GM08714 (cell line): ENCODE results near the gene TDRD3.

Experiments used
- H3K4me3 ChIP-seq: fragments of 200-500 bp; sonication (Bioruptor generic); 2 replicates; pipeline ENCODE4 v1.5.1; 2014; ENCODE audit warnings: mild to moderate bottlenecking, low read length, inconsistent platforms
- ZNF274 ChIP-seq: IDR thresholded peaks from 2 replicates; pipeline ENCODE4 v1.6.1; 2012; ENCODE audit warnings: mild to moderate bottlenecking, low read depth, low read length

Gene TDRD3

GRCh38 chr13:60463787-60464186 lies 66.8 kb downstream of the TDRD3 start:
- H3K4me3 ChIP-seq, result no peak overlapping the region
- no peak for TF ChIP-seq ZNF274

- no peak overlapping the region for H3K4me3 ChIP-seq
- TF ChIP-seq ZNF274, result no peak
Observed at GRCh38 chr13:60467098-60467497, 70.1 kb downstream of the TDRD3 start.

- TF ChIP-seq ZNF274, result no peak
Observed at GRCh38 chr13:60479273-60479672, 82.3 kb downstream of the TDRD3 start.

GRCh38 chr13:60482012-60482411 lies 85.0 kb downstream of the TDRD3 start:
- TF ChIP-seq ZNF274, result no peak
- H3K4me3 ChIP-seq, result no peak overlapping the region

More at GRCh38 chr13:60479273-60479672, 82.3 kb downstream of the TDRD3 start:
- no peak overlapping the region for H3K4me3 ChIP-seq

GRCh38 chr13:60484865-60485264 lies 87.8 kb downstream of the TDRD3 start:
- no peak for TF ChIP-seq ZNF274
- H3K4me3 ChIP-seq, result no peak overlapping the region

- TF ChIP-seq ZNF274, result no peak
- no peak overlapping the region for H3K4me3 ChIP-seq
Observed at GRCh38 chr13:60491531-60491930, 94.5 kb downstream of the TDRD3 start.

GRCh38 chr13:60492187-60492586 lies 95.2 kb downstream of the TDRD3 start:
- H3K4me3 ChIP-seq, result no peak overlapping the region
- TF ChIP-seq ZNF274, result no peak

- H3K4me3 ChIP-seq, result no peak overlapping the region
- TF ChIP-seq ZNF274, result no peak
Observed at GRCh38 chr13:60494296-60494695, 97.3 kb downstream of the TDRD3 start.

GRCh38 chr13:60501236-60501635 lies 104.2 kb downstream of the TDRD3 start:
- TF ChIP-seq ZNF274, result no peak

GRCh38 chr13:60509601-60510386 lies 112.8 kb downstream of the TDRD3 start:
- TF ChIP-seq ZNF274, result no peak
- no peak overlapping the region for H3K4me3 ChIP-seq

More at GRCh38 chr13:60501236-60501635, 104.2 kb downstream of the TDRD3 start:
- no peak overlapping the region for H3K4me3 ChIP-seq

- no peak overlapping the region for H3K4me3 ChIP-seq
- TF ChIP-seq ZNF274, result no peak
Observed at GRCh38 chr13:60511637-60512036, 114.6 kb downstream of the TDRD3 start.

GRCh38 chr13:60514891-60515290 lies 117.9 kb downstream of the TDRD3 start:
- no peak overlapping the region for H3K4me3 ChIP-seq

GRCh38 chr13:60519496-60519895 lies 122.5 kb downstream of the TDRD3 start:
- TF ChIP-seq ZNF274, result no peak

More at GRCh38 chr13:60514891-60515290, 117.9 kb downstream of the TDRD3 start:
- TF ChIP-seq ZNF274, result no peak

GRCh38 chr13:60520902-60521569 lies 124.0 kb downstream of the TDRD3 start:
- TF ChIP-seq ZNF274, result no peak
- H3K4me3 ChIP-seq, result no peak overlapping the region

More at GRCh38 chr13:60519496-60519895, 122.5 kb downstream of the TDRD3 start:
- no peak overlapping the region for H3K4me3 ChIP-seq

GRCh38 chr13:60538566-60538965 lies 141.5 kb downstream of the TDRD3 start:
- TF ChIP-seq ZNF274, result no peak
- H3K4me3 ChIP-seq, result no peak overlapping the region

- TF ChIP-seq ZNF274, result no peak
- H3K4me3 ChIP-seq, result no peak overlapping the region
Observed at GRCh38 chr13:60540276-60540675, 143.3 kb downstream of the TDRD3 start.
